ENCODE measurements around the gene MVK. TPM values are rescaled to one million over a fixed set of nuclear protein-coding genes. Genes with fewer than 3 reads are reported as not detected.
A peak's percentile ranks its signal among the peaks of the same experiment; 100 is the strongest.

Gene MVK
- polyA plus RNA-seq, 3 donors = 1.1 to 3.8 (median 1.6) TPM

- Mint-ChIP-seq H3K4me1 (peaks cover 16% of the 10 kb centered on the region), H3K36me3 (peaks cover 46 to 52% of the 10 kb centered on the region in 2 donors), H3K27ac (peak overlapping the region in 2 of 7 donors; percentile 52 to 61), H3K9me3 (no peaks in the 10 kb centered on the region), H3K27me3 (ENCODE audit: low read depth in 3 of 3) (peaks cover 4 to 17% (median 10%) of the 10 kb centered on the region in 3 donors), H3K4me3 (no peak overlapping the region)
- Histone ChIP-seq H3K4me3 (replicated peaks in 1 of 3; ENCODE audit: low read depth in 2 of 3, low read length in 3 of 3) (no peak overlapping the region), H3K27ac (ENCODE audit: low read depth in 1 of 2, low read length in 2 of 2) (no peak overlapping the region), H3K4me2 (replicated peaks; ENCODE audit: extremely low read depth, low read length, poor library complexity, severe bottlenecking) (no peak overlapping the region), H3K9ac (ENCODE audit: insufficient read depth, low read length, poor library complexity, severe bottlenecking) (no peak overlapping the region), H3K36me3 (replicated peaks in 1 of 2; ENCODE audit: control insufficient read depth in 1 of 2, insufficient read depth in 2 of 2, low read length in 2 of 2) (peaks cover 5 to 21% of the 10 kb centered on the region in 2 donors), H3K4me1 (ENCODE audit: control insufficient read depth in 1 of 2, insufficient read depth in 2 of 2, low read length in 2 of 2) (peaks cover 13 to 15% of the 10 kb centered on the region in 2 donors), H4K20me1 (ENCODE audit: insufficient read depth, low read length) (peaks cover 4% of the 10 kb centered on the region), H2AFZ (ENCODE audit: insufficient read depth, low read depth, low read length, poor library complexity, severe bottlenecking) (no peak overlapping the region), H3K27me3 (ENCODE audit: control insufficient read depth in 2 of 2, insufficient read depth in 2 of 2, low read length in 2 of 2) (no peaks in the 10 kb centered on the region), H3K9me3 (replicated peaks in 1 of 2; ENCODE audit: control insufficient read depth in 1 of 2, insufficient read depth in 1 of 2, low read length in 2 of 2) (no peaks in the 10 kb centered on the region), H3K79me2 (ENCODE audit: insufficient read depth, low read length) (no peaks in the 10 kb centered on the region)
- intact Hi-C loops (cut with micrococcal nuclease) = no loop called here
- WGBS (ENCODE audit: insufficient coverage) = 86% methylated on average over 8 of the region's 10 CpGs
- no peak for DNase-seq
- TF ChIP-seq CTCF (IDR thresholded peaks at IDR 0.05) = no peak
These were observed 17.4 kb downstream of the MVK start for GRCh38 chr12:109591041-109591440.

- Histone ChIP-seq H3K36me3 (replicated peaks in 1 of 2; ENCODE audit: control insufficient read depth in 1 of 2, insufficient read depth in 2 of 2, low read length in 2 of 2) (peaks cover 3 to 14% of the 10 kb centered on the region in 2 donors), H3K27ac (ENCODE audit: low read depth in 1 of 2, low read length in 2 of 2) (no peak overlapping the region), H3K9me3 (replicated peaks in 1 of 2; ENCODE audit: control insufficient read depth in 1 of 2, insufficient read depth in 1 of 2, low read length in 2 of 2) (no peaks in the 10 kb centered on the region), H2AFZ (ENCODE audit: insufficient read depth, low read depth, low read length, poor library complexity, severe bottlenecking) (no peak overlapping the region), H3K4me2 (replicated peaks; ENCODE audit: extremely low read depth, low read length, poor library complexity, severe bottlenecking) (no peak overlapping the region), H4K20me1 (ENCODE audit: insufficient read depth, low read length) (peaks cover 4% of the 10 kb centered on the region), H3K27me3 (ENCODE audit: control insufficient read depth in 2 of 2, insufficient read depth in 2 of 2, low read length in 2 of 2) (no peaks in the 10 kb centered on the region), H3K79me2 (ENCODE audit: insufficient read depth, low read length) (no peaks in the 10 kb centered on the region), H3K9ac (ENCODE audit: insufficient read depth, low read length, poor library complexity, severe bottlenecking) (no peak overlapping the region), H3K4me1 (ENCODE audit: control insufficient read depth in 1 of 2, insufficient read depth in 2 of 2, low read length in 2 of 2) (peaks cover 13 to 19% of the 10 kb centered on the region in 2 donors), H3K4me3 (replicated peaks in 1 of 3; ENCODE audit: low read depth in 2 of 3, low read length in 3 of 3) (no peak overlapping the region)
- H3K36me3 Mint-ChIP-seq = peaks cover 42 to 50% of the 10 kb centered on the region in 2 donors
- no peak for TF ChIP-seq CTCF (IDR thresholded peaks at IDR 0.05)
- intact Hi-C loops (cut with micrococcal nuclease) = no loop called here
- peaks cover 16% of the 10 kb centered on the region for H3K4me1 Mint-ChIP-seq
- whole genome bisulfite sequencing (ENCODE audit: insufficient coverage) = 97% methylated on average over 10 of the region's 19 CpGs
- no peak for DNase-seq
- H3K27me3 Mint-ChIP-seq (ENCODE audit: low read depth in 3 of 3) = peaks cover 11 to 17% (median 12%) of the 10 kb centered on the region in 3 donors
- H3K27ac Mint-ChIP-seq = no peak overlapping the region
- no peaks in the 10 kb centered on the region for H3K9me3 Mint-ChIP-seq
- peak overlapping the region in 1 of 2 donors; percentile 6 for H3K4me3 Mint-ChIP-seq
These were observed 18.8 kb downstream of the MVK start for GRCh38 chr12:109592195-109592904.

Data from CD14-positive monocyte (primary cell).